ENCODE measurements around the gene ASIC1. TPM values are rescaled to one million over a fixed set of nuclear protein-coding genes. Genes with fewer than 3 reads are reported as not detected.

The ASIC1 gene
- total and polyA plus RNA-seq, 2 of the 13 experiments (the other 11 are each of a cell fraction or from before 2014, with no cell fraction given), result 0.44 to 1.5 TPM

DNA sequence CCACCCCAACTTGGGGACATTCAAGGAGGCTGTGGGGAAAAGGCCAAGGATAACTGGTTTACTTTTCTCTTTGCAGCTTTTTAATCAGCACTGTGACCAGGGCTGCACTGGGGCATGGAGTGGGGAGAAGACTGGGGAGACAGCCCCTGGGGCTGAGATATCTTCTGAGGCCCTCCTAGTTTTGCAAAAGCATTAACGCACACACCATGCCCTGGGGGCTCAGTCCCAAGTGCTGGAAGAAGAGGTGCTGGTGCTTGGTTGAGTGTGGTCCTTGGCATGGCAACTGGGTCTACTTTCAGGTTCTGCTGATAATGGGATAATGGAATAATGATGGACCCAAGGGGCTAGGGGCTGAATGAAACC is 18.4 kb downstream of the ASIC1 start:
- H3K9me3 ChIP-seq (ENCODE audit: low read length), result no peaks in the 10 kb centered on the region
- DNase-seq (ENCODE audit: low spot score), result no peak
- in situ Hi-C loops (cut with HindIII; ENCODE audit: extremely low pct_ligation_motif_present, low pct_unique_long_range_greater_than_20kb), result no loop called here
- BruUV-seq (replicated peaks), result no TSS peak
- whole genome bisulfite sequencing (ENCODE audit: low lambda C conversion rate), result 100% methylated on average over 1 of the region's 1 CpG
- no peaks in the 10 kb centered on the region for H4K20me1 ChIP-seq (ENCODE audit: insufficient read depth, low read length)
- no peaks in the 10 kb centered on the region for H3K36me3 ChIP-seq (replicated peaks in 1 of 2; ENCODE audit: control insufficient read depth in 1 of 2, insufficient read depth in 2 of 2, low read length in 2 of 2)
- intact Hi-C loops (cut with micrococcal nuclease; ENCODE audit: unreplicated experiment), result loop anchor here (1.0 to 2.0 kb wide), 4 partner anchors 35 to 100 kb away; partner anchors contain the start of gene CERS5
- H3K4me3 ChIP-seq (replicated peaks in 1 of 3; ENCODE audit: insufficient read depth in 1 of 3, low read depth in 2 of 3, low read length in 3 of 3), result peak overlapping the region; percentile 15 to 63 (median 38); a peak in 5 of 6 replicates
- no peaks in the 10 kb centered on the region for H3K79me2 ChIP-seq (ENCODE audit: insufficient read depth, low read length)
- ATAC-seq, result peak; percentile 4; the same call in 2 of the 3 replicates
- CTCF ChIA-PET (ENCODE audit: low intra/inter-chr PET ratio, low total read pairs), result interaction anchor here (1.3 to 2.5 kb wide), 5 partner anchors 13 to 239 kb away, joined by 4 to 25 read pairs (median 5); no protein-coding TSS in a partner anchor
- peak overlapping the region; percentile 53 for H3K9ac ChIP-seq (ENCODE audit: insufficient read depth, low read depth, low read length)
- peaks cover 51% of the 10 kb centered on the region for H3K4me1 ChIP-seq (ENCODE audit: insufficient read depth, low read length)
- peak overlapping the region; percentile 61 for H3K27ac ChIP-seq (ENCODE audit: extremely low read length, insufficient read depth, low read length)
- POLR2A ChIA-PET, result interaction anchor here (2.4 to 3.5 kb wide), 2 partner anchors 9 to 36 kb away, joined by 13 to 21 read pairs; partner anchors contain the start of genes COX14 and SMARCD1
- H3K27me3 ChIP-seq (ENCODE audit: control insufficient read depth in 1 of 2, insufficient read depth in 2 of 2, low read length in 2 of 2), result peaks cover 1 to 7% of the 10 kb centered on the region in 2 experiments; a peak in 3 of 5 replicates
- peak overlapping the region; percentile 89 for H2AFZ ChIP-seq (ENCODE audit: low read length)
- peak overlapping the region; percentile 96 for H3K4me2 ChIP-seq (ENCODE audit: low read depth, low read length)
- FAIRE-seq, result no peak
- TF ChIP-seq ELF1 (CRISPR knock-in tag; IDR thresholded peaks at IDR 0.05), result no peak
- TF ChIP-seq, protein P1, sequence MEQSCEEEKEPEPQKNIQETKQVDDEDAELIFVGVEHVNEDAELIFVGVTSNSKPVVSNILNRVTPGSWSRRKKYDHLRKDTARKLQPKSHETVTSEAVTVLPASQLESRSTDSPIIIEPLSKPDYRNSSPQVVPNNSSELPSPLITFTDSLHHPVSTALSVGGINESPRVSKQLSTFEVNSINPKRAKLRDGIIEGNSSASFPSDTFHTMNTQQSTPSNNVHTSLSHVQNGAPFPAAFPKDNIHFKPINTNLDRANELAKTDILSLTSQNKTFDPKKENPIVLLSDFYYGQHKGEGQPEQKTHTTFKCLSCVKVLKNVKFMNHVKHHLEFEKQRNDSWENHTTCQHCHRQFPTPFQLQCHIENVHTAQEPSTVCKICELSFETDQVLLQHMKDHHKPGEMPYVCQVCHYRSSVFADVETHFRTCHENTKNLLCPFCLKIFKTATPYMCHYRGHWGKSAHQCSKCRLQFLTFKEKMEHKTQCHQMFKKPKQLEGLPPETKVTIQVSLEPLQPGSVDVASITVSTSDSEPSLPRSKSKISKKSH (CRISPR knock-in tag; IDR thresholded peaks at IDR 0.05; ENCODE audit: borderline replicate concordance), result no peak
- TF ChIP-seq, protein P2, sequence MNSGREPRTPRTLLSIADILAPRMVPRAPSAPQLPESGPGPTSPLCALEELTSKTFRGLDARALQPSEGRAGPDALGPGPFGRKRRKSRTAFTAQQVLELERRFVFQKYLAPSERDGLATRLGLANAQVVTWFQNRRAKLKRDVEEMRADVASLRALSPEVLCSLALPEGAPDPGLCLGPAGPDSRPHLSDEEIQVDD (CRISPR knock-in tag; IDR thresholded peaks at IDR 0.05; ENCODE audit: borderline replicate concordance), result no peak
- TF ChIP-seq ARNT (IDR thresholded peaks at IDR 0.05), result no peak
- TF ChIP-seq ZNF326 (CRISPR knock-in tag; IDR thresholded peaks at IDR 0.05; ENCODE audit: borderline replicate concordance), result no peak
- TF ChIP-seq, protein P3, sequence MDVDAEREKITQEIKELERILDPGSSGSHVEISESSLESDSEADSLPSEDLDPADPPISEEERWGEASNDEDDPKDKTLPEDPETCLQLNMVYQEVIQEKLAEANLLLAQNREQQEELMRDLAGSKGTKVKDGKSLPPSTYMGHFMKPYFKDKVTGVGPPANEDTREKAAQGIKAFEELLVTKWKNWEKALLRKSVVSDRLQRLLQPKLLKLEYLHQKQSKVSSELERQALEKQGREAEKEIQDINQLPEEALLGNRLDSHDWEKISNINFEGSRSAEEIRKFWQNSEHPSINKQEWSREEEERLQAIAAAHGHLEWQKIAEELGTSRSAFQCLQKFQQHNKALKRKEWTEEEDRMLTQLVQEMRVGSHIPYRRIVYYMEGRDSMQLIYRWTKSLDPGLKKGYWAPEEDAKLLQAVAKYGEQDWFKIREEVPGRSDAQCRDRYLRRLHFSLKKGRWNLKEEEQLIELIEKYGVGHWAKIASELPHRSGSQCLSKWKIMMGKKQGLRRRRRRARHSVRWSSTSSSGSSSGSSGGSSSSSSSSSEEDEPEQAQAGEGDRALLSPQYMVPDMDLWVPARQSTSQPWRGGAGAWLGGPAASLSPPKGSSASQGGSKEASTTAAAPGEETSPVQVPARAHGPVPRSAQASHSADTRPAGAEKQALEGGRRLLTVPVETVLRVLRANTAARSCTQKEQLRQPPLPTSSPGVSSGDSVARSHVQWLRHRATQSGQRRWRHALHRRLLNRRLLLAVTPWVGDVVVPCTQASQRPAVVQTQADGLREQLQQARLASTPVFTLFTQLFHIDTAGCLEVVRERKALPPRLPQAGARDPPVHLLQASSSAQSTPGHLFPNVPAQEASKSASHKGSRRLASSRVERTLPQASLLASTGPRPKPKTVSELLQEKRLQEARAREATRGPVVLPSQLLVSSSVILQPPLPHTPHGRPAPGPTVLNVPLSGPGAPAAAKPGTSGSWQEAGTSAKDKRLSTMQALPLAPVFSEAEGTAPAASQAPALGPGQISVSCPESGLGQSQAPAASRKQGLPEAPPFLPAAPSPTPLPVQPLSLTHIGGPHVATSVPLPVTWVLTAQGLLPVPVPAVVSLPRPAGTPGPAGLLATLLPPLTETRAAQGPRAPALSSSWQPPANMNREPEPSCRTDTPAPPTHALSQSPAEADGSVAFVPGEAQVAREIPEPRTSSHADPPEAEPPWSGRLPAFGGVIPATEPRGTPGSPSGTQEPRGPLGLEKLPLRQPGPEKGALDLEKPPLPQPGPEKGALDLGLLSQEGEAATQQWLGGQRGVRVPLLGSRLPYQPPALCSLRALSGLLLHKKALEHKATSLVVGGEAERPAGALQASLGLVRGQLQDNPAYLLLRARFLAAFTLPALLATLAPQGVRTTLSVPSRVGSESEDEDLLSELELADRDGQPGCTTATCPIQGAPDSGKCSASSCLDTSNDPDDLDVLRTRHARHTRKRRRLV (CRISPR knock-in tag; IDR thresholded peaks at IDR 0.05), result no peak
- no peak for TF ChIP-seq ZSCAN9 (CRISPR knock-in tag; IDR thresholded peaks at IDR 0.05; ENCODE audit: borderline replicate concordance)
- no peak for TF ChIP-seq STAG1 (CRISPR knock-in tag; IDR thresholded peaks at IDR 0.05)
- no peak for TF ChIP-seq XRCC5 (optimal IDR thresholded peaks at IDR 0.05; ENCODE audit: low read length)
- no peak for TF ChIP-seq KLF12 (CRISPR knock-in tag; IDR thresholded peaks at IDR 0.05; ENCODE audit: borderline replicate concordance)
- TF ChIP-seq, protein P4, sequence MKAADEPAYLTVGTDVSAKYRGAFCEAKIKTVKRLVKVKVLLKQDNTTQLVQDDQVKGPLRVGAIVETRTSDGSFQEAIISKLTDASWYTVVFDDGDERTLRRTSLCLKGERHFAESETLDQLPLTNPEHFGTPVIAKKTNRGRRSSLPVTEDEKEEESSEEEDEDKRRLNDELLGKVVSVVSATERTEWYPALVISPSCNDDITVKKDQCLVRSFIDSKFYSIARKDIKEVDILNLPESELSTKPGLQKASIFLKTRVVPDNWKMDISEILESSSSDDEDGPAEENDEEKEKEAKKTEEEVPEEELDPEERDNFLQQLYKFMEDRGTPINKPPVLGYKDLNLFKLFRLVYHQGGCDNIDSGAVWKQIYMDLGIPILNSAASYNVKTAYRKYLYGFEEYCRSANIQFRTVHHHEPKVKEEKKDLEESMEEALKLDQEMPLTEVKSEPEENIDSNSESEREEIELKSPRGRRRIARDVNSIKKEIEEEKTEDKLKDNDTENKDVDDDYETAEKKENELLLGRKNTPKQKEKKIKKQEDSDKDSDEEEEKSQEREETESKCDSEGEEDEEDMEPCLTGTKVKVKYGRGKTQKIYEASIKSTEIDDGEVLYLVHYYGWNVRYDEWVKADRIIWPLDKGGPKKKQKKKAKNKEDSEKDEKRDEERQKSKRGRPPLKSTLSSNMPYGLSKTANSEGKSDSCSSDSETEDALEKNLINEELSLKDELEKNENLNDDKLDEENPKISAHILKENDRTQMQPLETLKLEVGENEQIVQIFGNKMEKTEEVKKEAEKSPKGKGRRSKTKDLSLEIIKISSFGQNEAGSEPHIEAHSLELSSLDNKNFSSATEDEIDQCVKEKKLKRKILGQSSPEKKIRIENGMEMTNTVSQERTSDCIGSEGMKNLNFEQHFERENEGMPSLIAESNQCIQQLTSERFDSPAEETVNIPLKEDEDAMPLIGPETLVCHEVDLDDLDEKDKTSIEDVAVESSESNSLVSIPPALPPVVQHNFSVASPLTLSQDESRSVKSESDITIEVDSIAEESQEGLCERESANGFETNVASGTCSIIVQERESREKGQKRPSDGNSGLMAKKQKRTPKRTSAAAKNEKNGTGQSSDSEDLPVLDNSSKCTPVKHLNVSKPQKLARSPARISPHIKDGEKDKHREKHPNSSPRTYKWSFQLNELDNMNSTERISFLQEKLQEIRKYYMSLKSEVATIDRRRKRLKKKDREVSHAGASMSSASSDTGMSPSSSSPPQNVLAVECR (CRISPR knock-in tag; IDR thresholded peaks at IDR 0.05; ENCODE audit: borderline replicate concordance), result 0 out of 2 replicates have a peak, but pooled peaks have one; percentile 0
- TF ChIP-seq RFX1 (IDR thresholded peaks at IDR 0.05), result no peak

Data from HepG2 (cell line).